ENCODE measurements around the gene PTGR2.
"Not testable (repeated sequence)": the region's sequence is repeated elsewhere in the genome, so short reads cannot be mapped to it uniquely, and the experiment has no call there.

PTGR2 gene

GRCh38 chr14:73833530-73834260 is 17.9 kb upstream of the PTGR2 start:
- no peak overlapping the region for H3K4me3 ChIP-seq
- H3K27ac ChIP-seq, result no peak overlapping the region
- TF ChIP-seq CTCF (IDR thresholded peaks at IDR 0.05), result no peak
- H3K4me1 ChIP-seq, result peaks cover 0 to 11% (median 4%) of the 10 kb centered on the region in 4 donors
- no peak for DNase-seq
- intact Hi-C loops (cut with DNase I; ENCODE audit: low total_unique reads), result no loop called here
- H3K9me3 ChIP-seq, result no peaks in the 10 kb centered on the region
- H3K27me3 ChIP-seq, result no peaks in the 10 kb centered on the region
- no peaks in the 10 kb centered on the region for H3K36me3 ChIP-seq

GRCh38 chr14:73834261-73834625 is 17.4 kb upstream of the PTGR2 start:
- H3K9me3 ChIP-seq, result no peaks in the 10 kb centered on the region
- H3K4me1 ChIP-seq, result peaks cover 0 to 11% (median 4%) of the 10 kb centered on the region in 4 donors
- intact Hi-C loops (cut with DNase I; ENCODE audit: low total_unique reads), result no loop called here
- no peak overlapping the region for H3K27ac ChIP-seq
- H3K4me3 ChIP-seq, result no peak overlapping the region
- H3K36me3 ChIP-seq, result no peaks in the 10 kb centered on the region
- no peak for DNase-seq
- TF ChIP-seq CTCF (IDR thresholded peaks at IDR 0.05), result no peak
- no peaks in the 10 kb centered on the region for H3K27me3 ChIP-seq

- intact Hi-C loops (cut with DNase I; ENCODE audit: low total_unique reads); H3K4me3 ChIP-seq; H3K4me1 ChIP-seq; DNase-seq; H3K9me3 ChIP-seq; H3K27me3 ChIP-seq; H3K27ac ChIP-seq; H3K36me3 ChIP-seq: not testable (repeated sequence)
These were observed 13.2 kb upstream of the PTGR2 start for GRCh38 chr14:73838293-73839034.

- no peaks in the 10 kb centered on the region for H3K9me3 ChIP-seq
- H3K36me3 ChIP-seq, result no peaks in the 10 kb centered on the region
- H3K4me1 ChIP-seq, result no peaks in the 10 kb centered on the region
- no peak overlapping the region for H3K4me3 ChIP-seq
- no peak for TF ChIP-seq CTCF (IDR thresholded peaks at IDR 0.05)
- H3K27ac ChIP-seq, result no peak overlapping the region
- intact Hi-C loops (cut with DNase I; ENCODE audit: low total_unique reads), result no loop called here
- no peaks in the 10 kb centered on the region for H3K27me3 ChIP-seq
- no peak for DNase-seq
These were observed 9.4 kb upstream of the PTGR2 start for GRCh38 chr14:73842201-73842600.

- DNase-seq, result no peak
- no peaks in the 10 kb centered on the region for H3K4me1 ChIP-seq
- H3K9me3 ChIP-seq, result no peaks in the 10 kb centered on the region
- no peaks in the 10 kb centered on the region for H3K36me3 ChIP-seq
- H3K4me3 ChIP-seq, result no peak overlapping the region
- H3K27ac ChIP-seq, result no peak overlapping the region
- H3K27me3 ChIP-seq, result no peaks in the 10 kb centered on the region
- no peak for TF ChIP-seq CTCF (IDR thresholded peaks at IDR 0.05)
- intact Hi-C loops (cut with DNase I; ENCODE audit: low total_unique reads), result no loop called here
These were observed 8.8 kb upstream of the PTGR2 start for GRCh38 chr14:73842851-73843250.

GRCh38 chr14:73843296-73843695 is 8.3 kb upstream of the PTGR2 start:
- Histone ChIP-seq H3K36me3 (no peaks in the 10 kb centered on the region), H3K4me1 (no peaks in the 10 kb centered on the region), H3K27me3 (no peaks in the 10 kb centered on the region), H3K4me3 (no peak overlapping the region), H3K9me3 (no peaks in the 10 kb centered on the region), H3K27ac (no peak overlapping the region)
- intact Hi-C loops (cut with DNase I; ENCODE audit: low total_unique reads), result no loop called here
- DNase-seq, result no peak
- TF ChIP-seq CTCF (IDR thresholded peaks at IDR 0.05), result no peak
